Measurements from ENCODE around the gene ATP5PB.

GRCh38 chr1:111471538-111471937 lies 22.3 kb downstream of the ATP5PB start:
- TF ChIP-seq CTCF (IDR thresholded peaks at IDR 0.05) (no peak), POLR2A (IDR thresholded peaks at IDR 0.05) (no peak)

Data from vagina (tissue), 2 donors.